Activated T-cell treated with anti-CD3 and anti-CD28 coated beads, Interleukin-2, amount 50 U/mL, for 72 hours (primary cell): ENCODE measurements around the gene KRT35. TPM values are rescaled to one million over a fixed set of nuclear protein-coding genes. Genes with fewer than 3 reads are reported as not detected.

Experiments used
- ATAC-seq, 2 donors: fragments of 150-1000 bp; cut with Tn5 transposase; replicated peaks in 1 of 2; 2 replicates each; pipeline ENCODE4 v1.10.0; 2021; ENCODE audit warnings: moderate library complexity in 2 of 2, mild to moderate bottlenecking in 1 of 2
- DNase-seq, 2 donors: peaks; one replicate each; pipeline ENCODE4 v3.0.0; 2021 to 2022; ENCODE audit warnings: mixed read lengths in 1 of 2
- H3K27ac Mint-ChIP-seq: one replicate; pipeline ENCODE4 v1.8.0; 2022; ENCODE audit warnings: mild to moderate bottlenecking, moderate library complexity, mixed read lengths
- H3K27me3 Mint-ChIP-seq: one replicate; pipeline ENCODE4 v1.8.0; 2022; ENCODE audit warnings: low read depth, mixed read lengths
- H3K36me3 Mint-ChIP-seq, 2 donors: one replicate each; pipeline ENCODE4 v1.8.0; 2022; ENCODE audit warnings: mixed read lengths in 2 of 2, mild to moderate bottlenecking in 1 of 2; ENCODE audit not compliant: insufficient read depth in 2 of 2
- H3K4me1 Mint-ChIP-seq: one replicate; pipeline ENCODE4 v1.8.0; 2022; ENCODE audit warnings: low read depth, mixed read lengths
- H3K4me3 Mint-ChIP-seq, 2 donors: one replicate each; pipeline ENCODE4 v1.8.0; 2022; ENCODE audit warnings: mild to moderate bottlenecking in 2 of 2, mixed read lengths in 2 of 2, moderate library complexity in 2 of 2
- H3K9me3 Mint-ChIP-seq, 2 donors: one replicate each; pipeline ENCODE4 v1.8.0; 2022; ENCODE audit warnings: mixed read lengths in 2 of 2
- total RNA-seq, 2 donors: library from RNA; stranded (reverse); gene quantifications; one replicate each; pipeline ENCODE4 v1.2.3, GENCODE V29; 2022

Gene KRT35
- total RNA-seq, 2 donors from 2014 or later = not detected

DNA sequence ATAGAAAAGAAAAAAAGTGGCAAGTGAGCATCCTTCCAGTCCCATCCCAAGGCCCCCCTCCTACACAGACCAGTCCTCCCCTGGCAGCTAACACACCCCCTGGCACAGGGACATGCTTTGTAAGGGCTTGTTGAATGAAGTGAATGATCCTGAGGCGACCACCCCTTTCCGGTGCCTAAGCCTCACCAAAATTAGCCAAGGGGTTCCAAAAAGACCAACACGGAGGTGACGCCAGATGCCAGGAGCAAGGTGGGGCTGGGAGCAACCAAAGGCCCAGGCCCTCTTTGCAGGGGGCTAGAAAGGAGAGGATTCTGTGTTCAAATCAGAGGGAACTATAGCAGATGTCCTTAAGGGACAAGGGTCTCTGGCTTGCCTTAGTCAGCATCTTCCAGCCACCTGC lies 5.5 kb downstream of the KRT35 start:
- Mint-ChIP-seq H3K4me3 (no peak overlapping the region), H3K27me3 (no peaks in the 10 kb centered on the region), H3K9me3 (peaks cover 0 to 1% of the 10 kb centered on the region in 2 donors), H3K36me3 (no peaks in the 10 kb centered on the region), H3K27ac (no peak overlapping the region), H3K4me1 (no peaks in the 10 kb centered on the region)
- DNase-seq (no peak), ATAC-seq (no peak)

DNA sequence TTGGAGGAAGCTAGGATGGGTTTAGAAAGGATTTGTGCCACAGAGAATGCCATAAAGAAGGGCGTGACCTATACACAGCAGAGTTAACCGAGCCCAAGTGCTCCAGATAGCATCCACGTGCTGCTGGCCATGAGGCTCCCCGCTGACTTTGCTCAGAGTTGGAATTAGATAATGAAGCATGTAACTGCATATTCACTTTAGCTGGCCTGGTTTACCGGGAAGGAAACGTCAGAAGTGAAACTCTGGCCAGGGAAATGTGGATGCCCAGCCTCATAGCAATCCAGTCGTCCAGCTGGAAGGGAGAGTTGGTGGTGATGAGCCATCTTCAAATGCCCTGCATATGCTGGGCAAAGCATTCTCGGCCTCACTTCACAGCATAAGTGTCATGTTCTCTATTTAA lies 6.1 kb downstream of the KRT35 start:
- Mint-ChIP-seq H3K9me3 (peaks cover 0 to 2% of the 10 kb centered on the region in 2 donors), H3K4me1 (no peaks in the 10 kb centered on the region), H3K4me3 (no peak overlapping the region), H3K36me3 (no peaks in the 10 kb centered on the region), H3K27me3 (no peaks in the 10 kb centered on the region), H3K27ac (no peak overlapping the region)
- ATAC-seq = no peak
- DNase-seq = no peak

DNA sequence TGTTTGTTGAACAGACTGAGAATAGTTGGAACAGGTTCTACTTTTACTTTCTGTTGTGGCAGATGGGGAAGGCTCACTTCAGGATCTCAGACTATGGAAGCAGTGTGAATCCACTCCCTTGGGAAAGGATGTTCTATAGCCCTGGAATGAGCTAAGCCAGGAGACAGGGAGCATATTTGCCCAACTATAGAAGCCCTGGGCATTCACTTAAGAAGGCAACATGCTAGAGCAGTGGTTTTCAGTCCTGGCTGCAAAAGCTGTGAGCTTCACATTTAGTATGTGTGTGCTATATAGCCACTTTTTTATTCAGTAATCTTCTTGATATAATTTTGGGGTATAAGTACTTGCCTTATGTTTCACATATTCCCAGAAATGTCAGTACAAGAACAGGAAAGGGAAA lies 12.6 kb downstream of the KRT35 start:
- Mint-ChIP-seq H3K9me3 (peaks cover 2% of the 10 kb centered on the region in 2 donors), H3K4me3 (no peak overlapping the region), H3K27ac (no peak overlapping the region), H3K36me3 (no peaks in the 10 kb centered on the region), H3K4me1 (no peaks in the 10 kb centered on the region), H3K27me3 (no peaks in the 10 kb centered on the region)
- DNase-seq (no peak), ATAC-seq (no peak)

DNA sequence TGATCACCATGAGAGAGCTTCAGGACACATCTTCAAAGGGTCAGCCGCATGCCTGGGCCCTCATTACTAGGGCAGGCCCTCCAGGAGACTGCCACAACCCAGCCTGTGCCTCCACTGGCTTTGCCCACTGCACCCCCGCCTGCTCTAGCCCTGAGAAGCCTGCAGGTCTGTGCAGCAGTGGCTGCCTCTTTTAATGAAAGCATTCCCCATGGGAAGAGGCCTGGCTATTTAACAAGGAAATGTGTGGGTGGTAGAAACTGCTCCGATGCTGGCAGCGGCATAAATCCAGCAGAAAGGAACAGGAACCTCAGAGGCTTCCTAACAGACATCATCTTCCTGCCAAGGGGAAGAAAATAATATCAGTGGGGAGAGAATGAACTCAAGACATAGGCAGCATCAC lies 13.4 kb downstream of the KRT35 start:
- Mint-ChIP-seq H3K9me3 (peaks cover 2% of the 10 kb centered on the region in 2 donors), H3K36me3 (no peaks in the 10 kb centered on the region), H3K4me1 (no peaks in the 10 kb centered on the region), H3K27me3 (no peaks in the 10 kb centered on the region), H3K4me3 (no peak overlapping the region), H3K27ac (no peak overlapping the region)
- no peak for DNase-seq
- ATAC-seq = no peak

DNA sequence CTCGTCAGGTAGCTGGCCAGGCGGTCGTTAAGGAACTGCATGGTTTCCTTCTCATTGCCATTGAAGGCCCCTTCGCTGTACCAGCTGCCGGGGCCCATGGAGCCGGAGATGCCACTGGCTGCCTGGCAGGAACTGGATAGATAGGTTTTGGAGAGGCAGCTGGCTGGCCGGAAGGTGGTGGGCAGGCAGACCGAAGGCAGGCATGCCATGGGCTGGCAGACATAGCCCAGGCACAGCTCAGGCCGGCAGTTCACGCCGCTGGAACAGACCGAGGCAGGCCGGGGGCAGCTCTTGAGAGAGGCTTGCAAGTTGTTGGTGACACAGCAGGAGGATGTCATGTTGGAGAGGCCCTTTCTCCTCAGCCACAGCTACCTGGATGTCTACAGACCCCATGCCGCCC lies 14.0 kb downstream of the KRT35 start, which contains the start of gene KRT32:
KRT32 (minus strand) TSS at position 399 of the 400 bp plus-strand sequence; CDS start at position 338, 61 bp downstream.
- H3K4me1 Mint-ChIP-seq = no peaks in the 10 kb centered on the region
- no peak within 1 kb of the TSS for H3K4me3 Mint-ChIP-seq
- DNase-seq = no peak
- ATAC-seq = no peak
- no peaks in the 10 kb centered on the region for H3K27me3 Mint-ChIP-seq
- H3K27ac Mint-ChIP-seq = no peak within 1 kb of the TSS
- peaks cover 2% of the 10 kb centered on the region in 2 donors for H3K9me3 Mint-ChIP-seq
- no peaks in the 10 kb centered on the region for H3K36me3 Mint-ChIP-seq

DNA sequence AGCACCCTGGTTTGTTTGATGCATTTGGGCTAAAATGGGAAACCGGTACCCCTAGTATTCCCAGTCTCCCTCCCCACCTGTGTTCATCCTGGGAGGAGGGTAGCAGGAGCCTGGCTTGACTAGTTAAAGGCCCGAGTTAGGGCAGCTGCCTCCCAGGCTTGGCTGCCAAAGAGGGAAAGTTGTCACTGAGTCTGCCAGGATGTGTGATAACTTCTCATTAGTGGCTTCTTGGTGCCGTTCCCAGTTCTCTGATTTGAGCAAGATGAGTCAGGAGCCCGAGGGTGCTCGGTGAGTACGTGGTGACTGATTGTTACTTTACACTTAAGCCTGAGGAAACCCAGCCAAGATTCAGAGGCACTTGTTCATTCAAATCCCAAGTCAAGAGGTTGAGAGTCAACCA lies 16.3 kb downstream of the KRT35 start:
- Mint-ChIP-seq H3K4me1 (no peaks in the 10 kb centered on the region), H3K9me3 (peaks cover 0 to 2% of the 10 kb centered on the region in 2 donors), H3K27me3 (peaks cover 6% of the 10 kb centered on the region), H3K4me3 (no peak overlapping the region), H3K27ac (no peak overlapping the region), H3K36me3 (no peaks in the 10 kb centered on the region)
- ATAC-seq = no peak
- DNase-seq = no peak

DNA sequence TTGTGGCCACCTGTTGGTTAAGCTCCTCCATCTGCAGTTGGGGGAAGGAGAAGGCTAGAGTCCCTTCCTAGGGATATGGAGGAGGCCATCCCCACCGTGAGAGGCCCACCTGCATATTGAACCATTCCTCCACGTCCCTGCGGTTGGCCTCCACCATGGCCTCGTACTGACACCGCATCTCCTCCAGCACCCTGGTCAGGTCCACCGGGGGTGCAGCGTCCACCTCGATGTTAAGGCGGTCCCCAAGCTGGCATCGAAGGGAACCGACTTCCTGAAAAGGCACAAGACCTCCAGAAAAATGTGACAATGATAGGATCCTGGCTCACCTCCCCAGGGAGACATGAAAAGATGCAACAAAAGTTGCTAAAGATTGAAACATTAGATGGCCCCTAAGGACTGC lies 16.8 kb downstream of the KRT35 start:
- Mint-ChIP-seq H3K4me3 (no peak overlapping the region), H3K36me3 (no peaks in the 10 kb centered on the region), H3K27ac (no peak overlapping the region), H3K27me3 (peaks cover 6% of the 10 kb centered on the region), H3K4me1 (no peaks in the 10 kb centered on the region), H3K9me3 (peaks cover 0 to 2% of the 10 kb centered on the region in 2 donors)
- no peak for DNase-seq
- ATAC-seq = no peak

DNA sequence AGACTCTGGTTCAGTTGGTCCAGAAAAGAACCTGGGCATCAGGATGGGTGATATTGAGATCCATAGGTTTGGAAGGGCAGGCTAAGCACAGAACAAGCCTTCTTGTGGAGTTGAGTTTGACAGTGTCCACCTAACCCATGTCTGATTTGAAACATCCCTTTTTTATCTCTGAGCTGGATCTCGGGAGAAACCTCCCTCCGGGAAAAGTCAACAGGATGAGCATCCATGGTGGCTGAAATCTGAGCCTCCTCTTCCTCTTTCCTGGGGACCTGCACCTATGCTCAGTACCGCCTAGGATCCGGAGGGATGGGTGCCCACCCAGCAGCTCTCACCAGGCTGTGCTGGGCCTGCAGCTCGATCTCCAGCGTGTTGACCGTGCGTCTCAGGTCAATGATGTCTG lies 17.2 kb downstream of the KRT35 start:
- H3K4me1 Mint-ChIP-seq = no peaks in the 10 kb centered on the region
- peaks cover 0 to 2% of the 10 kb centered on the region in 2 donors for H3K9me3 Mint-ChIP-seq
- H3K27me3 Mint-ChIP-seq = peaks cover 6% of the 10 kb centered on the region
- no peak overlapping the region for H3K4me3 Mint-ChIP-seq
- no peak for DNase-seq
- H3K27ac Mint-ChIP-seq = no peak overlapping the region
- no peak for ATAC-seq
- no peaks in the 10 kb centered on the region for H3K36me3 Mint-ChIP-seq

DNA sequence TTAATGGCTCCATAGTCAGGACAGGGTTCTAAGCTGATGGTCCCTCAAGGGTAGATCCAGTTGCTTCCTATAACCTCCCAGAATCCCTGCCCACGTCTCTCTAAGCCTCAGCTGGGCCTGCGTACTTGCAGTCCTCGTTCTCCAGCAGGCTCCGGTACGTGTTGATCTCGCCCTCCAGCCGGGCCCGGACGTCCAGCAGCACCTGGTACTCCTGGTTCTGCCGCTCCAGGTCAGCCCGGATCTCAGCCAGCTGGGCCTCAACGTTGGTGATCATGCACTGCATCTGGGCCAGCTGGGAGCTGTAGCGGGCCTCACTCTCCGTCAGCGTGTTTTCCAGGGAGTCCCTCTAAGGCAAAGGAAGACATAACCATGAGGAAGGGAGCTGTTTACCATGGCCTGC lies 18.2 kb downstream of the KRT35 start:
- Mint-ChIP-seq H3K9me3 (no peaks in the 10 kb centered on the region), H3K27me3 (peaks cover 6% of the 10 kb centered on the region), H3K27ac (no peak overlapping the region), H3K4me1 (no peaks in the 10 kb centered on the region), H3K4me3 (no peak overlapping the region), H3K36me3 (no peaks in the 10 kb centered on the region)
- DNase-seq (no peak), ATAC-seq (no peak)

DNA sequence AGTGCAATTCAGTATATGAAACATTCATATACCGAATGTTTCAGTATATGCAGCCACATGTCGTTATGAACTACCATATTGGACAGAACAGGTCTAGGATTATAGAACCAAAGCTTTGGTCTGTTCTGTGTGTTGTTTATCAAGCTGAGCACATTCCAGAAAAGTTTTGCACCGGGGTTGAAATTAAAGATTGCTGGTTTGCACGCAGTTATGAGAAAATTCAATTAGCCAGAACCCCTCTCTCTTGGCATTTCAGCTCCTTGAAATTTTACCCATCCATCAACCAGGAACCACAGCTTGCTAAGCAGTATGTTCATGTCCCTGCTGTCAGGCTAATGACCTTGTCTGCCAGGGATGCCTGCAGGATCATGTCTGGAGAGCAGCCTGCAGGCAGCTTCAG lies 23.3 kb downstream of the KRT35 start:
- H3K36me3 Mint-ChIP-seq = no peaks in the 10 kb centered on the region
- H3K9me3 Mint-ChIP-seq = peaks cover 0 to 2% of the 10 kb centered on the region in 2 donors
- H3K4me1 Mint-ChIP-seq = no peaks in the 10 kb centered on the region
- ATAC-seq (no peak), DNase-seq (no peak)
- no peak overlapping the region for H3K27ac Mint-ChIP-seq
- H3K4me3 Mint-ChIP-seq = no peak overlapping the region
- peaks cover 6% of the 10 kb centered on the region for H3K27me3 Mint-ChIP-seq

DNA sequence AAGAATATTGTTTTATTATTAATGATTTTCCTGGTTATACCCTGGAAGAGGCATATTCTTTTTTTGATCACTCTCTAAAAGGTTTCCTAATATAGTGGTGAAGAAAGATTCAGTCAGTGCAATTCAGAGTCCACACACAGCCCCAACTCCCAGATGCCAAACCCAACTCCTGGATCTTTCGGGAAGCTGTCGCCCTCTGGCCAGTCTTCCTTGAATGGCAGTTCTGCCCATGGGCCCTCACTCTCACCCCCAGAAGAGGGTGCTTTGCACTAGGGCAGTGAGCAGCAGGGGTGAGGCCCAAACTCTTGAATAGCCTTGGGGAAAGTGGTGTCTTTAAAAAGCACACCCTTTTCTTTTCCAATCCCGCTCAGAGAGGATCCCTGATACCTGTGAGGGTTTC lies 24.7 kb downstream of the KRT35 start:
- no peak for ATAC-seq
- DNase-seq = no peak
- H3K27ac Mint-ChIP-seq = no peak overlapping the region

DNA sequence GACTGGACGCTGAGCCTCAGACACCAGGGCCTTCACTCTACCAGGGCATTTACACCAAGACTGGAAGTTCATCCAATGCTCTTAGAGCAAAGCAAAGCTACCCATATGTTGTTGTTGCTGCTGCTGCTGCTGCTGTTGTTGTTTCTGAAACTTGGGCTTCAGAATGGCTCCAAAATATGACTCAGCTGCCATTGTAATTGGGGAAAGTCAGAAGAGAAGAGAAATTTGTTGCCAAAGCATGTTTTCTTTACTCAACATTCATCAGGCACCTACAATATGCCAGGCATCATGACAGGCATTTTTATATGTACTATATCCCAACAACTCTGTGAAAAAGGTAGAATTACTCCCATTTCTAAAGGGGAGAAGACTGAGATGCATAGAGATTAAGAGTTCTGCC lies 25.7 kb downstream of the KRT35 start:
- H3K27ac Mint-ChIP-seq = no peak overlapping the region
- ATAC-seq (no peak), DNase-seq (no peak)
- H3K4me1 Mint-ChIP-seq = no peaks in the 10 kb centered on the region
- peaks cover 0 to 2% of the 10 kb centered on the region in 2 donors for H3K9me3 Mint-ChIP-seq
- H3K4me3 Mint-ChIP-seq = no peak overlapping the region
- H3K27me3 Mint-ChIP-seq = peaks cover 2% of the 10 kb centered on the region
- no peaks in the 10 kb centered on the region for H3K36me3 Mint-ChIP-seq

More for the DNA sequence above, 24.7 kb downstream of the KRT35 start:
- H3K4me1 Mint-ChIP-seq = no peaks in the 10 kb centered on the region
- peaks cover 6% of the 10 kb centered on the region for H3K27me3 Mint-ChIP-seq
- H3K36me3 Mint-ChIP-seq = no peaks in the 10 kb centered on the region
- H3K4me3 Mint-ChIP-seq = no peak overlapping the region
- peaks cover 0 to 2% of the 10 kb centered on the region in 2 donors for H3K9me3 Mint-ChIP-seq

DNA sequence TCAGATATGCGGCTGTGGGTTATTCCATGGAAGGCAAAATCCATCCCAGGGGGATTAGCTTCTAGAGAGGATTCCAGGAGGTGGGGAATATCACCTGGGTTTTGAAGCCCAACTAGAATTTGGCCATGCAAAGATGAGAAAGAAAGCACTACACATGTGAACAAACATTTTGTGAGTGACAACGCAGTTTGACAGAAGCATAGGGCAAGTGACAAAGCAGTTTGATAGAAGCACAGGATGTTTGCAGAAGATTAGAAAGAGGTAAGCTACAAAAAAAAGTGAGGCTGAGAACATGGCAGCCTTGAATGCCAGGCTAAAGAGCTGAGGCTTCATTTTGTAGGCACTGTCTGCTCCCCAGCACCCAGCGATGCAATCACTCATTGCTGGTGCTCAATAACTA lies 27.9 kb downstream of the KRT35 start:
- Mint-ChIP-seq H3K36me3 (no peaks in the 10 kb centered on the region), H3K27ac (no peak overlapping the region), H3K27me3 (no peaks in the 10 kb centered on the region), H3K4me3 (no peak overlapping the region), H3K9me3 (peaks cover 0 to 2% of the 10 kb centered on the region in 2 donors), H3K4me1 (no peaks in the 10 kb centered on the region)
- ATAC-seq (no peak), DNase-seq (no peak)

DNA sequence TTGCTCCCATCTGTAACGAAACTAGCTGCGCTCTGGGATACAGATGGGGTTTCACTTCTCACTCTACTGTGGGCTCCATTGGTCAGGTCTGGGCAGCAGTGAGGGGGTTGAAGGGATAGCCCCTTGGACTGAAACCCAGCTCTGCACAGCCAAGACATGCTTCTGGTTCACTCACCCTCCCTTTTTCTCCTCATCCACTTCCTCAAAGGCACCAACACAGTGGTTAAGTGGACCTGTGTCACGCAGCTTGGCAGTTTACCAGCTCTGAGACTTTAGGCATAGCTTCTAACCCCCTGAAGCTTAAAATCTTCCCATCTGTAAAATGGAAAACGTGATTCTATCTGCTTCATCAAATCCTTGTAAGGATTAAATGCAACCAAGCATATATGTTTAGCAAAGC lies 28.7 kb downstream of the KRT35 start:
- ATAC-seq = no peak
- H3K4me1 Mint-ChIP-seq = no peaks in the 10 kb centered on the region

More for the DNA sequence above, 28.7 kb downstream of the KRT35 start:
- H3K27me3 Mint-ChIP-seq = no peaks in the 10 kb centered on the region
- no peak overlapping the region for H3K27ac Mint-ChIP-seq
- no peak overlapping the region for H3K4me3 Mint-ChIP-seq
- H3K36me3 Mint-ChIP-seq = no peaks in the 10 kb centered on the region
- peaks cover 0 to 2% of the 10 kb centered on the region in 2 donors for H3K9me3 Mint-ChIP-seq
- no peak for DNase-seq
